PC-9 (cell line): Measurements from ENCODE around the gene TKT. TPM values are rescaled to one million over a fixed set of nuclear protein-coding genes. Genes with fewer than 3 reads are reported as not detected.

Experiments used
- BruUV-seq: library from RNA; stranded (reverse); fragments of 400-500 nt; replicated peaks from 2 replicates; lab custom pipeline; 2021; lab: Mats Ljungman, UMichigan
- CTCF ChIA-PET: fragments of 300-600 bp; sonication (Branson Sonifier 250); formaldehyde crosslinking; loops from one replicate; lab custom pipeline; 2022; ENCODE audit warnings: antibody characterized with exemption; lab: Charles Lee
- POLR2A ChIA-PET: fragments of 300-600 bp; sonication (Branson Sonifier 250); formaldehyde crosslinking; loops from one replicate; lab custom pipeline; 2022; ENCODE audit warnings: antibody characterized with exemption; ENCODE audit not compliant: unreplicated experiment; lab: Charles Lee
- DNase-seq, 2 experiments: peaks; one replicate each; pipeline versions ENCODE4 v3.0.0 to v3.0.0-alpha.2; 2015 to 2022; ENCODE audit warnings: mixed read lengths in 1 of 2
- H2AFZ ChIP-seq: fragments of 200-600 bp; sonication (generic); 2 replicates; pipeline ENCODE4 v1.8.1; 2017; ENCODE audit warnings: antibody characterized with exemption
- H3F3A ChIP-seq: fragments of 200-600 bp; sonication (generic); 2 replicates; pipeline ENCODE4 v1.8.1; 2017; ENCODE audit warnings: antibody characterized with exemption, mild to moderate bottlenecking, low read depth; ENCODE audit not compliant: insufficient read depth
- H3K27ac ChIP-seq: fragments of 200-600 bp; sonication (generic); 2 replicates; pipeline ENCODE4 v1.6.1; 2016; ENCODE audit warnings: mixed run types
- H3K27me3 ChIP-seq: fragments of 200-600 bp; sonication (generic); 2 replicates; pipeline ENCODE4 v1.6.1; 2016; ENCODE audit warnings: low read depth, mixed run types; ENCODE audit not compliant: insufficient read depth
- H3K36me3 ChIP-seq: fragments of 200-600 bp; sonication (generic); 2 replicates; pipeline ENCODE4 v1.6.1; 2016; ENCODE audit warnings: low read depth, mixed run types
- H3K4me1 ChIP-seq: fragments of 200-600 bp; sonication (generic); replicated peaks from 2 replicates; pipeline ENCODE4 v1.6.1; 2016; ENCODE audit warnings: mixed run types; ENCODE audit not compliant: insufficient read depth
- H3K4me2 ChIP-seq: fragments of 200-600 bp; sonication (generic); 2 replicates; pipeline ENCODE4 v1.6.1; 2017; ENCODE audit warnings: mixed run types
- H3K4me3 ChIP-seq: fragments of 200-600 bp; sonication (generic); 2 replicates; pipeline ENCODE4 v1.6.1; 2016; ENCODE audit warnings: mixed run types
- H3K79me2 ChIP-seq: fragments of 200-600 bp; sonication (generic); 2 replicates; pipeline ENCODE4 v1.6.1; 2017; ENCODE audit warnings: low read depth, mixed run types
- H3K9me2 ChIP-seq: fragments of 200-600 bp; sonication (generic); 2 replicates; pipeline ENCODE4 v1.8.1; 2017; ENCODE audit warnings: mild to moderate bottlenecking; ENCODE audit not compliant: insufficient read depth
- H3K9me3 ChIP-seq: fragments of 200-600 bp; sonication (generic); 2 replicates; pipeline ENCODE4 v1.8.1; 2016; ENCODE audit warnings: low read depth; ENCODE audit not compliant: insufficient read depth
- H4K20me1 ChIP-seq: fragments of 200-600 bp; sonication (generic); 2 replicates; pipeline ENCODE4 v1.8.1; 2017; ENCODE audit not compliant: insufficient read depth
- CTCF ChIP-seq: fragments of 200-600 bp; sonication (generic); conservative IDR thresholded peaks from 2 replicates; pipeline ENCODE4 v1.6.1; 2017; ENCODE audit warnings: mixed run types, antibody characterized with exemption, mild to moderate bottlenecking, moderate library complexity
- intact Hi-C: fragments of 100-400 bp; cut with micrococcal nuclease; formaldehyde crosslinking; loops from one replicate; pipeline ENCODE4 v1.10.0; 2022; ENCODE audit not compliant: unreplicated experiment
- total RNA-seq: library from RNA; stranded (reverse); gene quantifications from 2 replicates; pipeline ENCODE4 v1.2.3, GENCODE V29; 2021

Gene TKT
- total RNA-seq, 1 experiment from 2014 or later = 2,016 TPM

- TF ChIP-seq CTCF = no peak
- no peaks in the 10 kb centered on the region for H3K4me1 ChIP-seq
- POLR2A ChIA-PET = no interaction called here
- no peak overlapping the region for H2AFZ ChIP-seq
- no peaks in the 10 kb centered on the region for H3K9me3 ChIP-seq
- no peaks in the 10 kb centered on the region for H3K36me3 ChIP-seq
- H3K27ac ChIP-seq = no peak overlapping the region
- no peaks in the 10 kb centered on the region for H3K27me3 ChIP-seq
- H3K79me2 ChIP-seq = no peaks in the 10 kb centered on the region
- no peak overlapping the region for H3K4me3 ChIP-seq
- no peak for DNase-seq
- no peaks in the 10 kb centered on the region for H4K20me1 ChIP-seq
- BruUV-seq = no TSS peak
- H3F3A ChIP-seq = no peaks in the 10 kb centered on the region
- no peaks in the 10 kb centered on the region for H3K9me2 ChIP-seq
- CTCF ChIA-PET = no interaction called here
- no peak overlapping the region for H3K4me2 ChIP-seq
- intact Hi-C loops = no loop called here
Observed at GRCh38 chr3:53175613-53176540, 79.9 kb downstream of the TKT start.

Other genes starting within 250 kb of the TKT start
- gene SFMBT1, start 209.9 kb downstream of the TKT start, total RNA-seq = 14.3 and 15.2 TPM in 2 replicates
- gene RFT1, start 125.6 kb downstream of the TKT start, total RNA-seq = 30.8 and 31.0 TPM in 2 replicates
- gene PRKCD, start 94.8 kb downstream of the TKT start, total RNA-seq = 30.1 and 34.3 TPM in 2 replicates
- gene DCP1A, start 91.5 kb upstream of the TKT start, total RNA-seq = 17.0 and 22.7 TPM in 2 replicates
- not detected in 2 replicates for gene CACNA1D, start 238.6 kb upstream of the TKT start, total RNA-seq